Caco-2 (cell line): Measurements from ENCODE around the gene KLF13. TPM values are rescaled to one million over a fixed set of nuclear protein-coding genes. Genes with fewer than 3 reads are reported as not detected.

Source experiments
- BruUV-seq: library from RNA; stranded (reverse); fragments of 400-500 nt; replicated peaks from 2 replicates; lab custom pipeline; 2021; lab: Mats Ljungman, UMichigan
- CTCF ChIA-PET: fragments of 300-600 bp; sonication (Branson Sonifier 250); formaldehyde crosslinking; loops from one replicate; lab custom pipeline; 2022; ENCODE audit warnings: antibody characterized with exemption; lab: Charles Lee
- POLR2A ChIA-PET: fragments of 300-600 bp; sonication (Branson Sonifier 250); formaldehyde crosslinking; loops from one replicate; lab custom pipeline; 2022; ENCODE audit warnings: antibody characterized with exemption; lab: Charles Lee
- DNase-seq, 2 experiments: peaks; one replicate each; pipeline versions ENCODE4 v3.0.0 to v3.0.0-alpha.2; 2020 to 2022
- H3K27me3 ChIP-seq: replicated peaks from 2 replicates; pipeline ENCODE4 v1.6.0; 2011; ENCODE audit warnings: low read length; ENCODE audit not compliant: control insufficient read depth, insufficient read depth
- H3K36me3 ChIP-seq: 2 replicates; pipeline ENCODE4 v1.5.1; 2011; ENCODE audit warnings: low read length; ENCODE audit not compliant: control insufficient read depth, insufficient read depth
- H3K4me1 ChIP-seq: fragments of 250-450 bp; sonication (Bioruptor Pico); 2 replicates; pipeline ENCODE4 v1.5.1; 2020; ENCODE audit warnings: mild to moderate bottlenecking
- H3K4me3 ChIP-seq: 2 replicates; pipeline ENCODE4 v1.5.1; 2011; ENCODE audit warnings: low read depth, mild to moderate bottlenecking, control low read depth, low read length
- H3K9me3 ChIP-seq: fragments of 250-450 bp; sonication (Bioruptor Pico); 2 replicates; pipeline ENCODE4 v1.5.1; 2020; ENCODE audit warnings: mild to moderate bottlenecking, moderate library complexity
- H3K27ac Mint-ChIP-seq: one replicate; pipeline ENCODE4 v1.8.0; 2022; ENCODE audit warnings: mixed read lengths; ENCODE audit not compliant: unreplicated experiment
- H3K27me3 Mint-ChIP-seq: one replicate; pipeline ENCODE4 v1.8.0; 2022; ENCODE audit warnings: mixed read lengths; ENCODE audit not compliant: insufficient read depth, unreplicated experiment
- H3K36me3 Mint-ChIP-seq: one replicate; pipeline ENCODE4 v1.8.0; 2022; ENCODE audit warnings: mild to moderate bottlenecking, mixed read lengths; ENCODE audit not compliant: insufficient read depth, unreplicated experiment
- H3K4me1 Mint-ChIP-seq: one replicate; pipeline ENCODE4 v1.8.0; 2022; ENCODE audit warnings: low read depth, mixed read lengths; ENCODE audit not compliant: unreplicated experiment
- H3K4me3 Mint-ChIP-seq: one replicate; pipeline ENCODE4 v1.8.0; 2022; ENCODE audit warnings: mild to moderate bottlenecking, moderate library complexity, mixed read lengths; ENCODE audit not compliant: unreplicated experiment
- H3K9me3 Mint-ChIP-seq: one replicate; pipeline ENCODE4 v1.8.0; 2022; ENCODE audit warnings: mixed read lengths; ENCODE audit not compliant: unreplicated experiment
- intact Hi-C: fragments of 100-400 bp; cut with micrococcal nuclease; formaldehyde crosslinking; loops from one replicate; pipeline ENCODE4 v1.10.0; 2022; ENCODE audit not compliant: unreplicated experiment
- total RNA-seq: library from RNA; stranded (reverse); gene quantifications from 2 replicates; pipeline ENCODE4 v1.2.3, GENCODE V29; 2022
- TF ChIP-seq, protein P1 (sequence below), 2 experiments: fragments of 200-600 bp in 1 of 2; IDR thresholded peaks; 1 replicate in 1 of 2; 2 replicates in 1 of 2; pipeline versions ENCODE4 v1.5.1 to v1.8.0; 2011 to 2022; ENCODE audit warnings: antibody characterized with exemption in 1 of 2, control low read depth in 1 of 2, inconsistent platforms in 1 of 2, low read depth in 1 of 2, low read length in 1 of 2, mild to moderate bottlenecking in 1 of 2, moderate library complexity in 1 of 2; ENCODE audit not compliant: insufficient read depth in 1 of 2, severe bottlenecking in 1 of 2, unreplicated experiment in 1 of 2

KLF13 gene
- total RNA-seq, 1 experiment from 2014 or later: 18.8 TPM

DNA sequence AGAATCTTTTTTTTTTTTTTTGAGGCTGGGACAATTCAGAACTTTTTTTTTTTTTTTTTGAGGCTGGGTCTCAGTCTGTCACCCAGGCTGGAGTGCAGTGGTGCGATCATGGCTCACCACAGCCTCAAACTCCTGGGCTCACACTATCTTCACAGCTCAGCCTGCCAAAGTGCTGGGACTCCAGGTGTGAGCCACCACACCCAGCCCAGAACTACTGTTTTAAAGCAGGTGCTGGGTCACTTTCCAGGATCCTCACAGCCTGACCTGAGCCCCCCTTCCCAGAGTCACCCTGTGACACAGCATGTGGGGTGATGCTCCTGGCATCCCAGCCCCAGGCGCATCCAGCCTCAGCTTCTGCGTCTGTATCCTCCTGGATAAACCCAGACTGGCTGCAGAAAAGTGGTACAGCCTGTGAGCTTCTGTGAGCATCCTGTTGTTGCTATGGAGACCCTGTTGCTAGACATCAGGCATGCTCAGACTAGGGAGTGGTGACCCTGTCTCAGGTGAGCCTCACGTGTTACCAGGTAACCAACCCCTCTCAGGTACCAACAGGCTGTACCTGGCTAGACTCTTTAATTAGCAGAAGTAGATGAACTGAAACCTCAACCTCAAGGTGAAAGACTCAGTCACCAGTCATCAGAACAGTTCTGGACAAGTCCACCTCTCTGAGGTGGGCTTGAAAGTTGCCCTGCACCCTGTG is 15.0 kb downstream of the KLF13 start:
- TF ChIP-seq, protein P1, sequence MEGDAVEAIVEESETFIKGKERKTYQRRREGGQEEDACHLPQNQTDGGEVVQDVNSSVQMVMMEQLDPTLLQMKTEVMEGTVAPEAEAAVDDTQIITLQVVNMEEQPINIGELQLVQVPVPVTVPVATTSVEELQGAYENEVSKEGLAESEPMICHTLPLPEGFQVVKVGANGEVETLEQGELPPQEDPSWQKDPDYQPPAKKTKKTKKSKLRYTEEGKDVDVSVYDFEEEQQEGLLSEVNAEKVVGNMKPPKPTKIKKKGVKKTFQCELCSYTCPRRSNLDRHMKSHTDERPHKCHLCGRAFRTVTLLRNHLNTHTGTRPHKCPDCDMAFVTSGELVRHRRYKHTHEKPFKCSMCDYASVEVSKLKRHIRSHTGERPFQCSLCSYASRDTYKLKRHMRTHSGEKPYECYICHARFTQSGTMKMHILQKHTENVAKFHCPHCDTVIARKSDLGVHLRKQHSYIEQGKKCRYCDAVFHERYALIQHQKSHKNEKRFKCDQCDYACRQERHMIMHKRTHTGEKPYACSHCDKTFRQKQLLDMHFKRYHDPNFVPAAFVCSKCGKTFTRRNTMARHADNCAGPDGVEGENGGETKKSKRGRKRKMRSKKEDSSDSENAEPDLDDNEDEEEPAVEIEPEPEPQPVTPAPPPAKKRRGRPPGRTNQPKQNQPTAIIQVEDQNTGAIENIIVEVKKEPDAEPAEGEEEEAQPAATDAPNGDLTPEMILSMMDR (IDR thresholded peaks at IDR 0.05; ENCODE audit: insufficient read depth in 1 of 2, low read depth in 1 of 2, low read length in 1 of 2, severe bottlenecking in 1 of 2, unreplicated experiment in 1 of 2): no peak
- Mint-ChIP-seq H3K9me3 (no peaks in the 10 kb centered on the region), H3K27ac (no peak overlapping the region), H3K4me3 (no peak overlapping the region), H3K4me1 (no peaks in the 10 kb centered on the region), H3K36me3 (no peaks in the 10 kb centered on the region), H3K27me3 (no peaks in the 10 kb centered on the region)
- H3K9me3 ChIP-seq: no peaks in the 10 kb centered on the region
- H3K4me1 ChIP-seq: peaks cover 13% of the 10 kb centered on the region
- POLR2A ChIA-PET: no interaction called here
- BruUV-seq: no TSS peak
- intact Hi-C loops: no loop called here
- CTCF ChIA-PET: no interaction called here
- no peaks in the 10 kb centered on the region for H3K27me3 ChIP-seq
- no peak overlapping the region for H3K4me3 ChIP-seq
- DNase-seq: no peak
- no peaks in the 10 kb centered on the region; the same call in 1 of the 2 replicates for H3K36me3 ChIP-seq

DNA sequence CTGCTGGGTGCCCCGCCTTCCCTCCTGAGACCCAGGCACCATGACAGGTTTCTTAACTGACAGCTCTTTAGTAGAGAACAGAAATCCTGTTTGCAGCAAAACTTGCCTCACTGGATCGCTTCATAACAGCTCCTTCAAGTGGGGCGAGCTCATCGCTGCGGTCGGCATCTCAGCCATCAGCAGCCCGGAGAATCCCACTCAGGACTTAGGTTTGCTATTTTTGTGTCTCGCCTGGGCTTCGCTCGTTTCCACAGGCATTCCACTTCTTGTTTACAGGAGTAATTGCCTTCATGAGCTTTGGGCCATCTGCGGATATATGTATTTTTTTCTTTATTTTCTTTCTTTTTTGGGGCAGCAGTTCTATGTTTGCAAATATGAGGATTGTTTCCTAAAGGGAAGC is 15.7 kb downstream of the KLF13 start:
- TF ChIP-seq, protein P1 (IDR thresholded peaks at IDR 0.05; ENCODE audit: insufficient read depth in 1 of 2, low read depth in 1 of 2, low read length in 1 of 2, severe bottlenecking in 1 of 2, unreplicated experiment in 1 of 2): no peak
- Histone ChIP-seq H3K4me1 (peaks cover 13% of the 10 kb centered on the region), H3K9me3 (no peaks in the 10 kb centered on the region), H3K27me3 (no peaks in the 10 kb centered on the region), H3K36me3 (no peaks in the 10 kb centered on the region; the same call in 1 of the 2 replicates), H3K4me3 (no peak overlapping the region)
- no peaks in the 10 kb centered on the region for H3K9me3 Mint-ChIP-seq
- no peaks in the 10 kb centered on the region for H3K27me3 Mint-ChIP-seq
- BruUV-seq: no TSS peak
- H3K27ac Mint-ChIP-seq: no peak overlapping the region
- ChIA-PET CTCF (no interaction called here), POLR2A (no interaction called here)
- no peaks in the 10 kb centered on the region for H3K36me3 Mint-ChIP-seq
- H3K4me1 Mint-ChIP-seq: no peaks in the 10 kb centered on the region
- no peak overlapping the region for H3K4me3 Mint-ChIP-seq
- DNase-seq: no peak
- intact Hi-C loops: no loop called here

DNA sequence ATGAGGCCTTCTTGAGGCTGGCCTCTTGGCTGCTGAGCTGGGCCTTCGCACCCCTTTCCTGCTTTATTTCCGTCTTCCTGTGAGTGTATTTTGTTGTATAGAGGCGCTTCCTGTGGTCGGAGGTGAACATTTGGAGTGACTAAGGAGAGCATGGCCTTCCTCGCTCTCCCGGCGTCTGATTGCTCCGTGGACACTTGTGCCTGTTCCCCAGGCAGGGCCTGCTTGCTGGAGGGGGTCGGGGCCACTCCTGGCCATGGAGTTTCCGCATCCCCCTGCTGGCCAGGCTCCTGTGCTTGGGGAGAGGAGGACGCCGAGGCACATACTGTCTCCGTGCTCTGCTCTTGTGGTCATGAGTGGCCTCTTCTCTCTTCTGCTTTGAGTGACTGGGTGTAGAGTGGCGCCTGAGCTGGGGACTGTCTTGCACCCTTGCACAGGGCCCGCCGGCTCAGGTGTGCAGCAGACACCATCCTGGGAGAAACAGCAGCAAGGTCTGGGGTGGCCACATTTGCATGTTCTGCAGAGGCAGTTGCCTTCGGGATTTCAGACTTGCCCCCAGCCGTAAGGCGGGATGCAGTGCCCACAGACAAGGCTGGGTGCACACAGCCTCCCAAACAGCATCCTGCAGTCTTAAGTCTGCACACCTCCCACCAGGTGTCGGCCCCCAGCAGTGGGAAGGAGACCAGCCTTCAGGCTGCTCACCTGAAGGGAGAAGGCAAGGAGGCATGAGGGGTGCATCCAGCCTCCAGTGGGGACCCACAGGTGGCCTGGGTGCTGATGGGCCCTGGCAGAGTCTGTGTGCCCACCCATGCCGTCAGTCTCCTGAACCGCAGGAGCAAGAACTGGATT is 16.4 kb downstream of the KLF13 start:
- ChIA-PET CTCF (no interaction called here), POLR2A (no interaction called here)
- BruUV-seq: no TSS peak
- Histone ChIP-seq H3K9me3 (no peaks in the 10 kb centered on the region), H3K4me1 (peaks cover 13% of the 10 kb centered on the region), H3K27me3 (no peaks in the 10 kb centered on the region), H3K4me3 (no peak overlapping the region), H3K36me3 (no peaks in the 10 kb centered on the region; the same call in 1 of the 2 replicates)
- intact Hi-C loops: no loop called here
- Mint-ChIP-seq H3K4me3 (no peak overlapping the region), H3K27me3 (no peaks in the 10 kb centered on the region), H3K27ac (no peak overlapping the region), H3K9me3 (no peaks in the 10 kb centered on the region), H3K4me1 (no peaks in the 10 kb centered on the region), H3K36me3 (no peaks in the 10 kb centered on the region)
- no peak for DNase-seq
- TF ChIP-seq, protein P1 (IDR thresholded peaks at IDR 0.05; ENCODE audit: insufficient read depth in 1 of 2, low read depth in 1 of 2, low read length in 1 of 2, severe bottlenecking in 1 of 2, unreplicated experiment in 1 of 2): no peak
